Calu3 (cell line): ENCODE measurements around the gene DUS4L. TPM values are rescaled to one million over a fixed set of nuclear protein-coding genes. Genes with fewer than 3 reads are reported as not detected.

Experiments used
- BruUV-seq: library from RNA; stranded (reverse); fragments of 400-500 nt; replicated peaks from 2 replicates; lab custom pipeline; 2021; lab: Mats Ljungman, UMichigan
- CTCF ChIA-PET: fragments of 300-600 bp; sonication (Branson Sonifier 250); formaldehyde crosslinking; loops from one replicate; lab custom pipeline; 2022; ENCODE audit warnings: antibody characterized with exemption; lab: Charles Lee
- DNase-seq: peaks from one replicate; pipeline ENCODE4 v3.0.0; 2022
- H3K27ac Mint-ChIP-seq: one replicate; pipeline ENCODE4 v1.8.0; 2022; ENCODE audit warnings: mixed read lengths; ENCODE audit not compliant: unreplicated experiment
- H3K27me3 Mint-ChIP-seq: one replicate; pipeline ENCODE4 v1.8.0; 2022; ENCODE audit warnings: mixed read lengths; ENCODE audit not compliant: unreplicated experiment
- H3K36me3 Mint-ChIP-seq: one replicate; pipeline ENCODE4 v1.8.0; 2022; ENCODE audit warnings: mild to moderate bottlenecking, moderate library complexity, mixed read lengths; ENCODE audit not compliant: insufficient read depth, unreplicated experiment
- H3K4me1 Mint-ChIP-seq: one replicate; pipeline ENCODE4 v1.8.0; 2022; ENCODE audit warnings: mild to moderate bottlenecking, low read depth, mixed read lengths; ENCODE audit not compliant: unreplicated experiment
- H3K4me3 Mint-ChIP-seq: one replicate; pipeline ENCODE4 v1.8.0; 2022; ENCODE audit warnings: mild to moderate bottlenecking, low read depth, moderate library complexity, mixed read lengths; ENCODE audit not compliant: unreplicated experiment
- H3K9me3 Mint-ChIP-seq: one replicate; pipeline ENCODE4 v1.8.0; 2022; ENCODE audit warnings: low read depth, mixed read lengths; ENCODE audit not compliant: unreplicated experiment
- CTCF ChIP-seq: fragments of 200-600 bp; IDR thresholded peaks from one replicate; pipeline ENCODE4 v1.8.0; 2022; ENCODE audit warnings: antibody characterized with exemption; ENCODE audit not compliant: unreplicated experiment
- intact Hi-C: fragments of 100-400 bp; cut with micrococcal nuclease; formaldehyde crosslinking; loops from one replicate; pipeline ENCODE4 v1.10.0; 2022; ENCODE audit not compliant: unreplicated experiment
- total RNA-seq: library from RNA; stranded (reverse); gene quantifications from 2 replicates; pipeline ENCODE4 v1.2.3, GENCODE V29; 2022

Gene DUS4L
- total RNA-seq, 1 experiment from 2014 or later = 9.3 TPM

DNA sequence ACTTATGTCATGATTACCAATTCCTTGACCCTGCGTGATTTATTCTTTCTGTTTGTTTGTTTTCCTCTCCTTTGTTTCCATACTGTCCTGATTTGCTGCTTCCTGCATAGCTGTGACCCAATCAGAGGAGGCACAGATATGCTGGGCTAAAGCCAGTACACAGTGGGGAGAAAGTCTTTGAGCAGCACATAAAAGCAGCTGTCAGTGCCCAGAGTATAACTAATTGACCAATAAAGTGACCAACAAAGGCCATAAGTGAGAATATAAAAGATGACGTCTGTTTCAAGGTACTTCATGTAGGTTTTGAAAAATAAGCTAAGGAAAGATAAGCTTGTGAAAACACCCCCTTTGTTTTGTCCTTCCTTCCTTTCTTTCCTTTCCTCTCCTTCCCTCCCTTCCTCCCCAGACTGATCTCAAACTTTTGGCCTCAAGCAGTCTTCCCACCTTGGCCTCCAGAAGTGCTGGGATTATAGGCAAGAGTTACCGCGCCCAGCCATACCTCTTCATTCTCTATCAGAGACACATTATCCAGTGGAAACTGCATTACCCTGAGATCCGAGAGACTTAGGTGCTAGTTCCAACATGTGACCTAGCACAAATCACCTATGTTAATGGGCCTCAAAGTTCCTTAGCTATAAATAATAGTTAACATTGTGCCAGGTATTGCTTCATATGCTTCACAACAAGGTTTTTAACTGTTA is 33.3 kb downstream of the DUS4L start:
- Mint-ChIP-seq H3K9me3 (no peaks in the 10 kb centered on the region), H3K27ac (no peak overlapping the region), H3K4me1 (no peaks in the 10 kb centered on the region), H3K4me3 (no peak overlapping the region), H3K36me3 (peaks cover 8% of the 10 kb centered on the region), H3K27me3 (no peaks in the 10 kb centered on the region)
- CTCF ChIA-PET = no interaction called here
- no TSS peak for BruUV-seq
- DNase-seq = no peak
- intact Hi-C loops = no loop called here
- TF ChIP-seq CTCF = no peak

GRCh38 chr7:107597582-107597916 is 33.8 kb downstream of the DUS4L start:
- no peak for DNase-seq
- Mint-ChIP-seq H3K4me1 (no peaks in the 10 kb centered on the region), H3K36me3 (peaks cover 8% of the 10 kb centered on the region), H3K27ac (no peak overlapping the region), H3K4me3 (no peak overlapping the region), H3K27me3 (no peaks in the 10 kb centered on the region), H3K9me3 (no peaks in the 10 kb centered on the region)
- CTCF ChIA-PET = no interaction called here
- intact Hi-C loops = no loop called here
- no TSS peak for BruUV-seq
- TF ChIP-seq CTCF = no peak

DNA sequence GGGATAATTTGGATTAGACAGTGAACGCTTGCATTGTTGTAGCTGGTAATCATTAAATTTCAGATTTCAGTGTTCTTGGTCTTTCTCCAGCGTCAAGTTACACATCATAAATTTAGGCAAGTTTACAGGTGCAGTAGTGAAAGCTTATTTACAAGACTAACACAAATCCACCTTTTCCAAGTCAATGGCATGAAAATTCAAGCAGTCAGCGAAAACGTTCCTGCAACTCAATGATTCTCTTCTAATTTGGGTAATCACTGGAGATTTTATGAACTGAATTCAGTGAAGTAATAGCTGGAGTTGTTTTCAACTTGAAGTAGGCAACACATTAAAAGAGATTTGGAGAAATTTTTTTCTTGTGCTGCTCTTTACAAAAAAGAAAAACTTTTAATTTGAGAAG is 34.2 kb downstream of the DUS4L start:
- Mint-ChIP-seq H3K4me1 (no peaks in the 10 kb centered on the region), H3K4me3 (no peak overlapping the region), H3K27me3 (no peaks in the 10 kb centered on the region), H3K9me3 (no peaks in the 10 kb centered on the region), H3K36me3 (peaks cover 8% of the 10 kb centered on the region), H3K27ac (no peak overlapping the region)
- DNase-seq = no peak
- no TSS peak for BruUV-seq
- no peak for TF ChIP-seq CTCF
- CTCF ChIA-PET = no interaction called here
- intact Hi-C loops = no loop called here

DNA sequence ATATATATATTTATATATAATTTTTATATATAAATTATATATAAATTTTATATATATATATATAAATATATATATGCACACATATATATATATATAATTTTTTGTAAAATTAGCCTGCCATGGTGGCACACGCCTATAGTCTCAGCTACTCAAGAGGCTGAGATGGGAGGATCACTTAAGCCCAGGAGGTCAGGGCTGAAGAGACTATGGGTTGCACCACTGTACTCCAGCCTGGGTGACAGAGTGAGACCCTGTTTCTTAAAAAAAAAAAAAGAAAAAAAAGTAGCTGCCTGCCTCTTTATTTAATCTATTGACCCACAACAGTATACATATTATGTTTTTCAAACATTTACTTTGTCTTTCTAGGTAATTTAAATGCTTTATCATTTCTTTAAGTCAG is 35.5 kb downstream of the DUS4L start:
- Mint-ChIP-seq H3K9me3 (no peaks in the 10 kb centered on the region), H3K36me3 (peaks cover 8% of the 10 kb centered on the region)
- CTCF ChIA-PET = no interaction called here

More for the DNA sequence above, 35.5 kb downstream of the DUS4L start:
- Mint-ChIP-seq H3K4me1 (no peaks in the 10 kb centered on the region), H3K4me3 (no peak overlapping the region), H3K27ac (no peak overlapping the region), H3K27me3 (no peaks in the 10 kb centered on the region)
- intact Hi-C loops = no loop called here
- DNase-seq = no peak
- no peak for TF ChIP-seq CTCF
- BruUV-seq = no TSS peak
